ENCODE data around the gene ERAP2.
"Not testable (repeated sequence)": the region's sequence is repeated elsewhere in the genome, so short reads cannot be mapped to it uniquely, and the experiment has no call there.

The ERAP2 gene

DNA sequence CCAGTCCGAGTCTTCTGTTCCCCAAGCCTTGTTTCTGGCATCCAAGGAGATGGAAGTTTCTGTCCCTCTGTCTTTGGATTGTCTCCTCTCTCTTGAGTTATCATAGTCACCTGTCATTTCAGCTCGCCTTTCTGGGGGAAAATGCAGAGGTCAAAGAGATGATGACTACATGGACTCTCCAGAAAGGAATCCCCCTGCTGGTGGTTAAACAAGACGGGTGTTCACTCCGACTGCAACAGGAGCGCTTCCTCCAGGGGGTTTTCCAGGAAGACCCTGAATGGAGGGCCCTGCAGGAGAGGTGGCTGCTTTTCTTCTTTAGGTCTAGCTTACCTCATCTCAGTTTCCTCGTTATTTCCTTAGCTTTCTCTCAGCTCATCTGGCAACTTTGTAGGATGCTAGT is 25.1 kb downstream of the ERAP2 start:
- DNase-seq (ENCODE audit: low spot score): no peak

DNA sequence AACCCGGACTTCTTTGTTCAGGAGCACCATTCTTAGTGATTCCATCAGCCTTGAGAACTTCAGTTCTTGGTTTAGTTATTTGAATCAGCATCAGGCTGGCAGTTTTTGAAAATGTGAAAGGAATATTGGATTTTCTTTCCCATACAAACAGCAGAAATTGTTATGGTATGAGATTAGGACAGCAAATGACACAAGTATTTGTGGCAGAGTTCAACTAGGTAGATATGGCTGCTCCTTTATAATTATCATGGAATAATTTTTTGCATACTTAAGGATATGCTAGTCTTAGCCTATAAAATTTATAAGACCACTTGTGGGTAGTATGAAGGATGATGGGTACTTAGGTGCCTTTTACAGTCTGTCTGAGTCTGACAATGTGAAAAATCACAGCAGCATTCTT is 25.5 kb downstream of the ERAP2 start:
- DNase-seq (ENCODE audit: low spot score): no peak

DNA sequence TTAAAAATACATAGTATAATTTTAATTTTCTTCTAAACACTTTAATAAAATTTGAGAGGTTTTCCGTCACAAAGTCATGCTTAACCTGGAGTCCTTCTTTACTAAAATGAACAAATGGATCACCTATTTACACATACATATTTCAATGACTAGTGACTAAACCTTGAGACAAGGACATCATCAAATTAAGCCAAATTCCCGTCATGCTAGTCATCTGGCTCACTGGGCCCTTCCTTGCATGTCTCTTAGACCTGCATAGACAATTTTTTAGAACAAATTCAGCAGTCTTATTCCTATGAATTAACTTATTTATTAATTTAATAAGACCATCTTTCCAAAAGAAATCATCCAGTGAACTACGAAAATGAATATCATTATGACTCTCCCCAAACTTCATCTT is 26.6 kb downstream of the ERAP2 start:
- DNase-seq (ENCODE audit: low spot score): no peak

DNA sequence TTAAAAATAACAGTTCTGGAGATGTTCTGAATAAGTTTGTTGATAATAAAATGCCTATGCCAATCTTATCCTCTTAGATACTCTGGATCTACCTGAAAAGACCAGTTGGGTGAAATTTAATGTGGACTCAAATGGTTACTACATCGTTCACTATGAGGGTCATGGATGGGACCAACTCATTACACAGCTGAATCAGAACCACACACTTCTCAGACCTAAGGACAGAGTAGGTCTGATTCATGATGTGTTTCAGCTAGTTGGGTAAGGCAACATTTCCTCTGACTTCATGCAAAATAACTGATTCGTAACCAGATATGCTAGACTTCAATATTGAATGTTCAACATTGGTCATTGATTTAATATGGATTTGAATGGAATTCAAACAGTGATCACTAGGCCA is 27.0 kb downstream of the ERAP2 start:
- DNase-seq (ENCODE audit: low spot score): no peak

DNA sequence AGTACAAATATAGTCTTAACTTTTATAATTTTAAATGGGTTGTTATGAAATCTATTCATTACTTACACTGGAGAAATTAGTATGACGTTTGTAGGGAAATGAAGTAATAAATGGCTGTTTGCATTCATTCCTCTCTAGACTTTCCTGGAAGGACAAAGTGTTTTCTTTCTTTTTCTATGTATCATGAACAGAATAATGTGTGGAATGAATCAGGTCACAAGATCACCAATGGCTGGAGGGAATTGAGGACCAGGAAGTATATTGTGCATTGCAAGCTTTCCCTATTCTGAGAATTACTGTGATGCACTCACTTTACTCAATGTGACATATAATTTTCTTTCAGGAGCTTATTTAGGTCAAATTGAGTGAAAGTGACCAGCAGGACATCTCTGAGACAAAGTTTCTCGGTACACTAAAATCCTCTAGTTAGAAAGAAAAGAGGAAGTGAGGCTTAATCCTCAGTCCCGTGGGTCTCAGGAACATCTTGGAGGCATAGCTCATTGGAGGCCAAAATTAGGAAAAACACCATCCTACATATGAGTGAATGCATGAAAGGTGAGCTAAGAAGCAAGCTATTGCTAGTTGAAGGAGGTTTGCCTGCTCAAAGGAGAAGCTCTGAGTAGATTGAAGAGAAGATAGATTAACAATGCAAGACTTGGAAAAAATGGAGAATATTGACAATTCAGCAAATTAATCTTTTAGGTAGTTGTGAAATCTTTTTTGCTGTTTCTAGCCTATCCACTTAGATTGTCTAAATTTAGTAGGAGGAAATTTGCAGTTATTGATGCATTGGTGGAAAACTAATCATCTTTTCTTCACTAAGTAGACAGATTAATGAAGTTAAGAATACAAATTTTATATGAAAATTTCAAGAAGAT is 28.0 kb downstream of the ERAP2 start:
- DNase-seq (ENCODE audit: low spot score): no peak

DNA sequence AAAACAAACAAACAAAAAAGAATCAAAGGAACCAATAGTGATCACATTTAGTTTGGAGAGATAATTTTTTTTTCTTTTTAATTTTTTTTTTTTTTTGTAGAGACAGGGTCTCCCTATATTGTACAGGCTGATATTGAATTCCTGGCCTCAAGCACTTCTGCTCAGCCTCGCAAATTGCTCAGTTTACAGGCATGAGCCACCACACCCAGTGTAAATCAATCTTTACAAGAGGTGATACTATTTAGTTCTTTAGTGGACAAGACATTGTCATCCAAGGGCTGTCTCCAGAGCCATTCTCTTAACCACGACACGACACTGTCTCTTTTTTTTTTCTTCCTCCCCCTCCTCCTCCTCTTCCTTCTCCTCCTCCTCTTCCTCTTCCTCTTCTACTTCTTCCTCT is 29.6 kb downstream of the ERAP2 start:
- DNase-seq (ENCODE audit: low spot score): no peak

DNA sequence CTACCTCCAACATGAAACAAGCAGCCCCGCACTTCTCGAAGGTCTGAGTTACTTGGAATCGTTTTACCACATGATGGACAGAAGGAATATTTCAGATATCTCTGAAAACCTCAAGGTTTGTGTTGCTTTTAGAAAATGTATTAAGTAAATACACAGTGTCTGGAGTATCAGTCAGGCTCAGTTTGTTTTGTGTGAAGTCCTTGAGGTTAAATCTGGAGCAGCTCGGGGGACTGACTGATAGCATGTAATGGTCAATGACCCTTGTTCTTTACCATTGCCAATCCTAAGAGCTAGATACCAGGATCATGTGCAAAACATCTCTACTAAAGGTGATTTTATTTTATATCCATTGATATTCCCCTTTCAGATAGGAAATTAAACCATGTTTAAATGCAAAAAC is 32.7 kb downstream of the ERAP2 start:
- no peak for DNase-seq (ENCODE audit: low spot score)

DNA sequence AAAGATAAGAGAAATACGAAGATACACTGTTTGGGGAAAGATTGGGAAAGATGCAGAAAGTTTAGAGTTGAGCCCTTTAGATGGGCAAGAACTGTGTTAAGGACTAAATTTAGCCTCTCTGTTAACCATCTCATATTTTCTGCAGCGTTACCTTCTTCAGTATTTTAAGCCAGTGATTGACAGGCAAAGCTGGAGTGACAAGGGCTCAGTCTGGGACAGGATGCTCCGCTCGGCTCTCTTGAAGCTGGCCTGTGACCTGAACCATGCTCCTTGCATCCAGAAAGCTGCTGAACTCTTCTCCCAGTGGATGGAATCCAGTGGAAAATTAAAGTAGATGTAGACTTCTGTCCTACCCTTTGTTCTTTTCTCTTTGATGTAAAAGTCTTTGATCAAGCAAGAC is 33.1 kb downstream of the ERAP2 start:
- DNase-seq (ENCODE audit: low spot score): no peak

DNA sequence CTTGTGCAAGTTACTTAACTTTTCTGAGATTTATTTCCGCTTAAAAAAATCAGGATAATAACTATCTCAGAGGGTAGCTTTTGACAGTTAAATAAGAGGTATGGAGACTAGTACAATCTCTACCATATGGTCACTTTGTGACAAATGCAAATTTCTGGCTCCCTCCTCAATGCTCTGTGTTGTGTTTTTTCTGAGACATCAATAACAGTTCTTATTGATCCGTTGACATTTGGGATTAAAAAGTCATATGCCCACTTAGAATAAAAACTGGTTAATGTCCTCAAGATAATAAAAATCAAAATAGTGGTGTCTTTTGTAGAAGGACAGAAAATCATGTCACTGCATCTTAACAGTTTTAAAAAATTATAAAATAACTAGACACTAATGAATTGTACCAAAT is 34.8 kb downstream of the ERAP2 start:
- no peak for DNase-seq (ENCODE audit: low spot score)

DNA sequence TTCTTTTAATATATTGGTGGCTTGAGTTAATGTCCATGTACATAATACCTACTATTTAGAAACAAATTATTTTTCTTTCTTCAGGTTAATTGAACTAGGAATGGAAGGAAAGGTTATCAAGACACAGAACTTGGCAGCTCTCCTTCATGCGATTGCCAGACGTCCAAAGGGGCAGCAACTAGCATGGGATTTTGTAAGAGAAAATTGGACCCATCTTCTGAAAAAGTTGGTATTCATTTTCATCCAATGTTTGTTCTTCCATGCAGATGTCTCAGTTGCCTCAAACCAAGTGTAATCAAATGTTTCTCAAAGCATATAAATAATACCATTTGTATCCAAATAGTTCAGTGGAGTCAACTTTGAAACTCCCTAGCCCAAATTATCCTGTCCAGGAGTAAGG is 36.9 kb downstream of the ERAP2 start:
- no peak for DNase-seq (ENCODE audit: low spot score)

DNA sequence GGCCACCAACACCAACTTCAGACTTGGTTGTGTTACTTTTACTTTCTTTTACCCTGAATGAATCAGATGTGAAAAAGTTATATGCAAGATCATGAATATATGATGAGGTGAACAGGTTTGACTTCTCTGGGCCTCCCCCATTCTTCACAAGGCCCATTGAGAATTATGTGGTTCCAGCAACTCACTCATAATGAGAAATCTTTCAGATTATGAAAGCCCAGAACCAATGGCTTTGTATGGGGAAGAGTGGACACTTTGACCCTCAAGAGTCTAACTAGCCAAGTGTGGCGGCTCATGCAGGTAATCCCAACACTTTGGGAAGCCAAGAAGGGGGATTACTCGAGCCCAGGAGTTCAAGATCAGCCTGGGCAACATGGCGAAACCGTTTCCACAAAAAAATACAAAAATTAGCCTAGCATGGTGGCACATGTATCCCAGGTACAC is 43.5 kb downstream of the ERAP2 start:
- DNase-seq (ENCODE audit: low spot score): no peak

DNA sequence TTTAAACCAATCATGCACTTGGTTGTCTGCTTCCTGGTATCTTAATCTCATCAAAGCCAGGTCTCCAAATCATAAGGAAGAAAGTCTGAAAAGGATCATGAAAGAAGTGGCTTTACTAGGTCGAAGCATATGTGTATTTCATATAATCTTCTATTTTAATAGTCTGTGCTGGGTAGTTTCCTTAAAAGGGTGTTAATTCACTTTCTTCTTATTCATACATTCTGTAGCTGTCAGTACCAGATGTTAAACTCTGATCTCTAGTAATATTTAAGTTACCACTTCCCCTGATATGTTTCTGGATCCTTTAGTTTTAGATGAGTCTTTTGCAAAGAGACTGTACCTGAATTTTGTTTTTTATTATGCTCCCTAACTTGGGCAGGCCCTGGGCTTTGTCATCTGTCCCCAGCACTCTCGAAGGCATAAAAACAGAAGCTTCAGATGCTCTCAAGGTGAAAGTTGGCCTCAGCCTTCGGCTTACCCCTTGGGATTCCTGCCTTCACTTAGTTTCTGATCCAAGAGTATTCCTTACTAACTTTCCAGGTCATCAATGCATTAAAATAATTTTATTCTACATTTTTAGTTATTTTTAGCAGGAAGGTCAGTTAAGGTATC is 44.5 kb downstream of the ERAP2 start:
- no peak for DNase-seq (ENCODE audit: low spot score)

DNA sequence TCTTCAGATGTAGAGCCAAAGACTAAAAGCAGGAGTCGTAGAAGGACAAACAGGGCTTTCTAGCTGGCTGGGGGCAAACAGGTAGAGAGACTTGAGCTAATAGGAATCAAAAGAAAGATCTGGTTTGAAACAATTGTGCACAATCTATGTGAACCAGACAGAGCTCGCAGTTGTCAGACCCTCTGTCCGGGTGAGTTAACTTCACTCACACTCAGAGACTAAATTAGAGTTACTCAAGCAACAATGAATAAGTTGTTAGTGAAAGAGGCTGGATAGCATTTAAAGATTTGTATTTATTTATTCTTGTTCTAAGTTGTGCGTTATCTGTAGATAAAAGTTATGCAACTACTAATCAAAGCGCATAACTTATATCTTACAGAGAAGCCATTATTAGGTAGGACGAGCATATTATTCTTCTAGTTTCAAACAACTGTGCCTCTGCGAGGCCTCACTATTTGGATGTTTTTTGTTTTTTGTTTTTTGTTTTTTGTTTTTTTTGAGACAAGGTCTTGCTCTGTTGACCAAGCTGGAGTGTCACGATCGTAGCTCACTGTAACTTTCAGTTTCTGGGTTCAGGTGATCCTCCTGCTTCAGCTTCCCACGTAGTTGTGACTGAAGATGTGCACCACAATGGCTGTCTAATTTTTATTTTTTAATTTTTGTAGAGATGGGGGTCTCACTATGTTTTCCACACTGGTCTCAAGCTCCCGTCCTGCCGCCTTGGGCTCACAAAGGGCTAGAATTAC is 46.4 kb downstream of the ERAP2 start:
- DNase-seq (ENCODE audit: low spot score): no peak

DNA sequence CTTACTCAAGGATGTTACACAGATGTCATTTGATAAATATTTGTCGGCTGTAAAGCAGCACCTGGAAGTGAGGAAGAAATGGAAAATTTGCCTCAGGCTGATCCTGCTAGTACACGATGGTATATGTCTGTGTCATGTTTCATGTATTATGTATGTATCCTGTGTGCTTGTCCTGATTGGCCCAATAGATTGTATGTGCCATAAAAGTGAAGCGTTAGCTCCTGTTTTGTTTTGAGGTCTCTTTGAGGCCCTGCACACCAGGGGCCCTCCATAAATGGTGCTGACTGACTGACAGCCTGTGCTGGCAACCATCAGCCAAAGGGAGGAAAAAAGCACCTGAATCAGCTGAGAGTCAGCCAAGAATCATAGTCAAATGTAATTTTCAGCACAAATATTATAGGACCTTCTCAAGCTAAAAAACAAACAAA is 47.7 kb downstream of the ERAP2 start:
- DNase-seq (ENCODE audit: low spot score): no peak

DNA sequence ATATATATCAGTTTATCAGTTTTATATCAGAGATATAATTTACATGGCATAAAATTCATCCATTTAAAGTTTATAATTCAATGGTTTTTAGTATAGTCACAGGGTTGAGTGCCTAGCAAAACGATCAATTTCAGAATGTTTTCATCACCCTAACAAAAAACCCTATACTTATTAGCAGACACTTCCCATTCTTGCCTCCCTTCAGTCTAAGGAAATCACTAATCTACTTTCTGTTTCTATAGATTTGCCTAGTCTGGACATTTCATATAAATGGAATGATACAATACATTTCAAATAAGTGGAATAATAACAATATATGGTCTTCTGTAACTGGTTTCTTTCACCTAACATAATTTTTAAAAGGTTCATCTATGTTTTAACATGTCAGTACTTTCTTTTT is 50.0 kb downstream of the ERAP2 start:
- no peak for DNase-seq (ENCODE audit: low spot score)

DNA sequence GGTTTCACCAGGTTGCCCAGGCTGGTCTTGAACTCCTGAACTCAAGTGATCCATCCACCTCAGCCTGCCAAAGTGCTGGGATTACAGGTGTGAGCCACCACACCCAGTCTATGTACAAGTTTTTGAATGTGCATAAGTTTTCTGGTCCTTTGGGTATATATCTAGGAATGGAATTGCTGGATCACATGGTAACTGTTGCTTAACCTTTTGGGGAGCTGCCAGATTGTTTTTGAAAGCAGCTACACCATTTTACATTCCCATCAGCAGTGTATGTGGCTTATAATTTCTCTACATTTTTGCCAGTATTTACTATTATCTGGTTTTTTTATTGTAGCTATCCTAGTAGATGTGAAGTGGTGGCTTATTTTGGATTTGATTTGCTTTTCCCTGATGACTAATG is 50.7 kb downstream of the ERAP2 start:
- no peak for DNase-seq (ENCODE audit: low spot score)

DNA sequence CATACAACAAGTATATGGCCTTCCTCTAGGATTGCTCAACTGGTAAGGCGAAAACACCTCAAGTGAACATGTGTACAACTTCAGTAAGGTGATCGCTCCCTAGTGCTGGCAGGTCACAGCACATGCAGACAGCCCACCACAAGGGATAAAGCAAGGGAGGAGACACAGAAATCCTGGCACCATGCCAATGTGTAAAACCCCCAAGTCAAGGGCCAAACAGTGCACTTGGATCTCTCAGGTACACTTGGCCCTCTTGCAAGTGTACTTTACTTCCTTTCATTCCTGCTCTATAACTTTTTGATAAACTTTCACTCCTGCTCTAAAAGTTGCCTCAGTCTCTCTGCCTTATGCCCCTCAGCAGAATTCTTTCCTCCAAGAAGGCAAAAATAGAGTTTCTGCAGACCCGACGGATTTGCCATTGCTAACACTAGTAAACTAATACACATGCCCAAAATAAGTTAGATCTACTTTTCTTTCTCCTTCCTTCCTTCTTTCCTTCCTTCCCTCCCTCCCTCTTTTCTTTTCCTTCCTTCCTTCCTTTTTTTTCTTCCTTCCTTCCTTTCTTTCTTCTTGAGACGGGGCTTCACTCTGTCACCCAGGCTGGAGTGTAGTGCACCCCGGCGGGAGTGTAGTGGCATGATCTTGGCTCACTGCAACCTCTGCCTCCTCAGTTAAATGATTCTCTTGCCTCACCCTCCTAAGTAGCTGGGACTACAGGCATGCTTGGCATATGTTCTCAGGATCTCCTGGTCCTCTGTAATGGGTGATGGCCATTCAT is 52.8 kb downstream of the ERAP2 start:
- DNase-seq (ENCODE audit: low spot score): no peak

DNA sequence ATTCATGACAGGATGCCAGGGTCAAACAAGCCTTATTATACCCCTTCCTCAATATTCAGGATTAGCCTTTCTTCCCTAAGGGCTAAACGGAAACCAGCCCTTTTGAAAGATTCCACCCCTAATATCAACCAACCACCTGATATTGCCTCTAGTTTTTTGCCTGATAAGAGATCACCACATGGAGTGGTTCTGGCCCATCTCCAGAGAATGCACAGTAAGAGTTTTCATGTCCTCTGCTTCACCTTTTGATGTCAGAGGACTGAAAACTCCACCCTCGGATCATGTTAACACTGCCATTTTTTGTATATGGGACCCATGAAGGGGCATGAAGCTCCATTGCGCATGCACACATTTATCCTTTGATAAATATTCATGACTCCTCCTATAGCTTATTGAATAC is 53.8 kb downstream of the ERAP2 start:
- no peak for DNase-seq (ENCODE audit: low spot score)

DNA sequence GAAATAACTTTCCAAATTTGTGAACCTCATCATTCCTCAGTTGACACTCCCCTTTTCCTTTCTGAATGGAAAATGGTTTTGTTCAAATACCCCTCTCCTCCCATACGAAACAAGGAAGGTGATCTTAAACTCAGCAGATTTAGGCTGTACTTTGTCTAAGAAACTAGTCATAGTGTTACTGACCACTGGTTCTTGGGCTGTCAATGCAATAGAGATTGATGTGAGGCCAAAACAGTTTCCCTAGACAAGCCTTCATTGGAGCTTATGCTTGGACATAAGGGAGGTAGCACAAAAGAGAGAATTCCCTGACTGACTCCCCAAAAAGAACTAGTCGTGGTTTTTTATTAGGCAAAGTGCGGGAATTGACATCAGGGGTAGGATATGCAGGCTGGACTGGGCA is 54.3 kb downstream of the ERAP2 start:
- no peak for DNase-seq (ENCODE audit: low spot score)

DNA sequence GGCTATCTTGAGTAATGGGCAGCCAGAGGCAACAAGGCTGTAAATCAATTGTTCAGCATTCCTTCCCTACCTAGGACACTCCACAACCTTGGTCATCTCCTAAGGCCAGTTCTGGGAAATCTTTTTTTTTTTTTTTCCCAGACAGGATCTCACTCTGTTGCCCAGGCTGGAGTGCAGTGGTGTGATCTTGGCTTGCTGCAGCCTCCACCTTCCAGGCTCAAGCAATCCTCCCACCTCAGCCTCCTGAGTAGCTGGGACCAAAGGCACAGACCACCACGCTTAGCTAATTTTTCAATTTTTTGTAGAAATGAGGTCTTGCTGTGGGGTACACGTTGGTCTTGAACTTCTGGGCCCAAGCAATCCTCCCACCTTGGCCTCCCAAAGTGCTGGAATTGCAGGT is 54.7 kb downstream of the ERAP2 start:
- DNase-seq (ENCODE audit: low spot score): not testable (repeated sequence)

DNA sequence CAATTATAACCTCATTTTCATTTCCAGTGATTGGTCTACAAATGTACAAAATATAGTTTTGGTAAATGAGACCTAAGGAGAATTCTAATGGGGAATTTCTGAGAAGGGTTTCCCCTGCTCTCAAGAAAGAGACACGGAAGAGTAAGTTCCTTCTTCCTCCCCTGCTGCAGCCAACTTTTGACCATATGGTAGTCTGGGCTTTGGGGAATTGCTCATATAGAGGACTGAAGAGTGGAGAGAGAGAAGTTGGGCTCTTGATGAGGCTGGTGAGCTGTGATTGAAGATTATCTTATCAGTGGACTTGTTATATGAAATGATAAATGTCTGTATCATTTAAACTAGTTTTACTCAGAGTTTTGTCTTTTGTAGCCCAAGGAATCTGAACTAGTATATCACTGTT is 55.3 kb downstream of the ERAP2 start:
- no peak for DNase-seq (ENCODE audit: low spot score)

DNA sequence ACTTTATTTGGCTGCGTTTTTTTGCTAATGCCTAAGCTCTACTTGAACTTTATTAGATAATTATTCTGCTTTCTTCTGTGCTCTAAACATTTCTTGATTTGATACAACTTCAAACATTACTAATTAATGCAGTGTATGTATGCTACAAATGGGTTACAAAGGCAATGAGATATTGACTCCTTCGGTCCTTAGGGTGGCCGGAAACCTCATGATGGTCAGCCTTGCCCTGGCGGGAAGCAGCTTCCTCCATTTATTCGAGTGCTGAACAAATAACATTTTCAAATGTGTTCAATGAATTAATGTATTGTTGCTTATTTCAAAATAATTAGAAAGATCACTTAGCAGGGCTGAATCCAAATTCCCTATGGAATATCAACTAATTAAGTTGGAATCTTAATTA is 55.7 kb downstream of the ERAP2 start:
- DNase-seq (ENCODE audit: low spot score): no peak
